Activated CD4-positive, alpha-beta T cell treated with anti-CD3 and anti-CD28 coated beads, Interleukin-10, Interleukin-2, amounts not matched to agents 100 ng/mL and 50 ng/mL, durations not matched to agents 16 hours and 8 hours (primary cell): ENCODE results near the gene DPH2.

Source experiments
- DNase-seq: peaks from one replicate; pipeline ENCODE4 v3.0.0-alpha.2; 2020

Gene DPH2

DNA sequence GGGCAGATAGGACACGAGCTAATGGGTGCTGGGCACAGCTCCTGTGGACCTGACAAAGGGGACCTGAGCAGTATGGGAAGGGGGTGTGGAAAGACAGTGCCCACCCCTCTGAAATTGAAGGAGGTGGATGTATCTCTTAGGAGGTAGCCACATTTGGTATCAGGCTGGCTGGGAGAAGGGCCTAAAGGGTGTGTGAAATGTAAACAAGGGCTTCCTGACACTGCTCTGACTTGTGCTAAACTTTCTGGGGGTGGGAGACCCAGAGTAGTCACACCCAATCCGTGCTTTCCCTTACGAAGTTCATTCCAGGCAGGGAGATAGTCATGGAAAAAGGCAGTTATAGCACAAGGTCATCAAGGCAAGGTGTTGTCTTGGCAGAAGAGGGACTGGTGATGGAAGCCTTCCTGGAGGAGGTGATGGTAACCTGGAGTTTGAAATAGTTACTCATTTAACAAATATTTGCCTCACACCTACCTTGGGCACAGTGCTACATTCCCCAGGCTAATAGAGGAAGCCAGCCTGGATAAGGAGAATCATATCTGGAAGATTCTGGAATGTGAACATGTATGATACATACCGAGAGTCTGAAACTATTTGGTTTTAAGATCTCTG is 16.3 kb downstream of the DPH2 start:
- DNase-seq: no peak

DNA sequence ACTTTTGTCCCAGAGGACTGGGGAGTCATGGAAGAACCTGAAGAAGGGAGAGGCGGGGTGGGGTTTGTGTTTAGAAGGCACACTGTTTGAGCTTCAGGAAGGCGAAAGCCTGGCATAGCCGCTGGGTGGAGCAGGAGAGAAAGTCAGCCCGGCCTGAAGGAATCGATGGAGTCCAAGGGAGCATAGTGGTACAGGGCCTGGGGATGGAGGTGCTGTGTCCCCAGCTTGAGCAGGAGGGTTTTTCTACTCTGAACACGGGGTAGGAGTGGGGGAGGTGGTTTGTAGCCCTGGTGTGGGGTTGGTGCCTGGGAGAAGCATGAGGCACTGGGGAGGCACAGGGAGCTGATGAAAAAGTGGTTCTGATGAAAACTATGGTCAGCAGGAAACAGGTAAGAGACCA is 16.9 kb downstream of the DPH2 start:
- no peak for DNase-seq

DNA sequence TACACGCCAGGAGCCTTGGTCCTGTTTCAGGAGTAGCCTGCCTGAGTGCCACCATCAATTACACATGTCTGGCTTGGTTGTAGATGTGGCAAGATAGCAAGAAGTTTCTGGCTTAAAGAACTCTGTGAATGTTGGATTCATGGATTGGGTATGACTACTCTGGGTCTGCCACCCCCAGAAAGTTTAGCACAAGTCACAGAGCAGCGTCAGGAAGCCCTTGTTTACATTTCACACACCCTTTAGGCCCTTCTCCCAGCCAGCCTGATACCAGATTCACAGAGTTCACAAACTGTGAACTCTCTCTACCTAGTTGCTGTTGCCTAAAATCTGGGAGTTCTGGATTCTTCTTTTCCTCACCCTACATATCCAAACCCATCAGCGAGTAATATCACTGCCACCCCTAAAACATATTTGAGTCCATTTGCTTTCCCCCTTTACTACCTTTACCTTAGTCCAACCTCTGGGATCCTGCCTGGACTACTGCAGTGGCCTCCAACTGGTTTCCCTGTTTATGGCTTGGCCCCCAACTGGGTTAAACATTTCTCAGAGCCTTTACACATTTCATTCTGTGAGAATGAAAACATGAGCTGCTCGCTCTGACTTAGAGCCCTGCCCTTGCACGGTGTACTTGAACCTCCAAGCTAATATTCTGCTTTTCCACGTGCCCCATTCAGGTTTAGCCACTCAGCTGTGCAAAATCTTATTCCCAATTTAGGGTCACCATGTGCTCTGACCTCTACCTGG is 17.5 kb downstream of the DPH2 start:
- DNase-seq: no peak

DNA sequence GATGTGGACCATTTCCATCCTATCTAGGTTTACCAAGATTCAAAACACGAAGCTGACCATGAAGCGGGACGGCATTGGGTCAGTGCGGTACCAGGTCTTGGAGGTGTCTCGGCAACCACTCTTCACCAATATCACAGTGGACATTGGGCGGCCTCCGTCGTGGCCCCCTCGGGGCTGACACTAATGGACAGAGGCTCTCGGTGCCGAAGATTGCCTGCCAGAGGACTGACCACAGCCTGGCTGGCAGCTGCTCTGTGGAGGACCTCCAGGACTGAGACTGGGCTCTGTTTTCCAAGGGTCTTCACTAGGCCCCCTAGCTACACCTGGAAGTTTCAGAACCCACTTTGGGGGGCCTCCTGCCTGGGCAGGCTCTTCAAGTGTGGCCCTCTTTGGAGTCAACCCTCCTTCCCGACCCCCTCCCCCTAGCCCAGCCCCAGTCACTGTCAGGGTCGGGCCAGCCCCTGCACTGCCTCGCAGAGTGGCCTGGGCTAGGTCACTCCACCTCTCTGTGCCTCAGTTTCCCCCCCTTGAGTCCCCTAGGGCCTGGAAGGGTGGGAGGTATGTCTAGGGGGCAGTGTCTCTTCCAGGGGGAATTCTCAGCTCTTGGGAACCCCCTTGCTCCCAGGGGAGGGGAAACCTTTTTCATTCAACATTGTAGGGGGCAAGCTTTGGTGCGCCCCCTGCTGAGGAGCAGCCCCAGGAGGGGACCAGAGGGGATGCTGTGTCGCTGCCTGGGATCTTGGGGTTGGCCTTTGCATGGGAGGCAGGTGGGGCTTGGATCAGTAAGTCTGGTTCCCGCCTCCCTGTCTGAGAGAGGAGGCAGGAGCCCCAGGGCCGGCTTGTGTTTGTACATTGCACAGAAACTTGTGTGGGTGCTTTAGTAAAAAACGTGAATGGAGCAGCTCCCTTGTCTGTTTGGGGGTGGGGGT is 20.7 kb downstream of the DPH2 start:
- no peak for DNase-seq

DNA sequence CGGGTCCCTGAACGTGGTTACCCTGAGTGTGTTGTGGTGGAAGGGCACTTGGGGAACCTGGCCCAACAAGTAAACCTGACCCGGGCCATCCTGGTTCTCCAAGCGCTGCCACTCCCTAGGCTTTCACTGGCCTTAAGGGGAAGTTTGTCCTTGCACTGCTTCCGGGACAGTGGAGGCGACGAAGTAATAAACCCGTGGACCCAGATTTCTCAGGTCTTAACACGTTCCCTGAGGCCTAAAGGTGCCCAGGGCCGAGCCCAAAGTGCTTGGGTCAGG is 21.3 kb downstream of the DPH2 start:
- DNase-seq: no peak

DNA sequence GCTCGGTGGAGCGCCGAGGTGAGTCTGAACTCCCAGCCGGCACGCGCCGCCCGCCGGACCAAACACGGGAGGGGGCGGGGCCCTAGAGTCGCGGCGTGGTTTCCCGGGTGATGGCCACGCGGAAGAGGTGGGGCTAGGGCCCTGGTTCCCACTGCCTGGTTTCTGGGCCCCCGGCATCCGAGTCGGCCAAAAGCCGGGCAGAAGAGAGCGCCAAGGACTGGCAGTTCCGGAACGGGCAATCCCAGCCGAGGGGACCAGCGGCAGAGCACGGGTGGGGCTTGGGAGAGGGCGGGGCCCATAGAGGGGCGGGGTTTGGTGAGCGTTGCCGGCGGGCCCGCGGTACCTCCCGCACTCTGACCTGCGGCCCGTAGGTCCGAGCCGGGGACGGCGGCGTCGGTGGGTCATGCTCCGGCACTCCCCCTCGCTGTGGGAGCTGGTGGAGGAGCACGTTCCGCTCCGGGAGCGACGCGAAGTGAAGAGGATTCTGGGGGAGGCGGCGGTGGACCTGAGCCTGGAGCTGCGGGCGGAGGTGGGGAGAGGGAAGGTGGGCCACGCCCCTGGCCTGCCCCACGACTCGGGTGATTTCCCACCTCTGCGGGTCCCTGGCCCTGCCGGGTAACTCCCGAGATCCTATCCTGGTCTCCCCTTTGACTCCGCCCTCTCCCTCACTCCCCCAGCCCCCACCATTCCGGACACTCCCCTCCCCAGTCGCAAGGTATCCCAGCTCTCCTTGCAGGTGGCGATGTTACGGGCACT is 21.8 kb downstream of the DPH2 start, which contains the start of gene CCDC24:
CCDC24 (plus strand) TSS at position 124 of the 756 bp plus-strand sequence; CDS start at position 404, 280 bp downstream.
- peak; percentile 86 for DNase-seq

DNA sequence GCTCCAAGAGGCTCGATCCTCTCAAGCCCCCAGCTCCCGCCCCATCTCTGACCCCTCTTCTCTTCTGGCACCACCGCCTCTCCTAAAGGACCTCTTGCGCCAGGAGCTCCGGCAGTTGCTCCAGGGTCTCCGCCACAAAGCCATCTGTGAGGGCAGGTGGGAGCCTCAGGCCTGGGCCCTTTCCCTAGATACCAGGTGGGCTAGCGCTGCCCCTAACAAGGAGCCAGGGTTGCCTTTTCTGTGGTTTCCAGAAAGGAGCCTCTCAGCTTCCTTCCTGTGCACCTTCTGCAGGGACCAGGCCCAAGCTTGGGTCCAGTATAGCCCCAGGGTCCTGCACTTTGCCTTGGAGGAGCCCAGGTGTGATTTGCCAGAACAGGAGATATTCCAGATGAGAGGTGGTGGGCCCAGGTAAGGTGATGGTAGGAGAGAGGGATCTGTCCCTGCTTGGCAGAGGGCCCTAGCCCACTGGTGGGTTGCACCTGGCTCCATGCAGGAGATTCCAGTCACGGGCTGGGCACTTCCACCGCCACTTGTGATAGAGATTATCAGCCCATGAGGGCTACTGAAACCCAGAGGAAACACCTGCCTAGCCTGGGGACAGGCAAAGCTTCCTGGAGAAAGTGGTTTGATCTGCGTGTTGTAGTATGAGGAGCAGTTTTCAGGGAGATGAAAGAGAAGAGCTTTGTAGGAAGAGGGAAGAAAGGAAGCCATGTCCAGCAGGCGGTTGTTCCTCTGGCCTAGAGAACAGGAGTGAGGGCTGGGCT is 22.6 kb downstream of the DPH2 start:
- DNase-seq: no peak

DNA sequence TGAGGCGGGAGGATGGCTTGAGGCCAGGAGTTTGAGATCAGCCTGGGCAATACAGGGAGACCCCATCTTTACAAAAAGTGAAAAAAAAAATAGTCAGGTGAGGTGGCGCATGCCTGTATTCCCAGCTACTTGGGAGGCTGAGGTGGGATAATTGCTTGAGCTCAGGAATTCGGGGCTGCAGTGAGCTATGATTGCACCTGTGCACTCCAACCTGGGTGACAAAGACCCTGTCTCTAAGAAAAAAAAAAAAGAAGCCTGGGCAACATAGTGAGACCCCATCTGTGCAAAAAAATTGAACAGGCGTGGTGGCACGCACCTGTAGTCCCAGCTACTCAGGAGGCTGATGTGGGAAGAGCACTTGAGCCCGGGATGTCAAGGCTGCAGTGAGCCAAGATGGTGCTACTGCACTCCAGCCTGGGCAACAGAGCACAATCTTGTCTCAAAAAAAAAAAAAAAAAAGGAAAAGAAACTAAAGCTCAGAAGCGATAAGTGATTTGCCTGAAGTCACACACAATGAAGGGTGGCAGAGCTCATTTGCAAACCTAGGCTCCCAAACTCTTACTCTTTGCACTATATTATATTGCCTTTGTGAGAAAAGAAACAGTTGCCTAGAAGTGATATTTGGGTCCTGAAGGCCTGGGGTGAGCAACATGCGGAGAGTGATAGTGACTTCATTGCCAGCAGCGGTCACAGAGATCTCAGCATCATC is 23.6 kb downstream of the DPH2 start:
- no peak for DNase-seq

DNA sequence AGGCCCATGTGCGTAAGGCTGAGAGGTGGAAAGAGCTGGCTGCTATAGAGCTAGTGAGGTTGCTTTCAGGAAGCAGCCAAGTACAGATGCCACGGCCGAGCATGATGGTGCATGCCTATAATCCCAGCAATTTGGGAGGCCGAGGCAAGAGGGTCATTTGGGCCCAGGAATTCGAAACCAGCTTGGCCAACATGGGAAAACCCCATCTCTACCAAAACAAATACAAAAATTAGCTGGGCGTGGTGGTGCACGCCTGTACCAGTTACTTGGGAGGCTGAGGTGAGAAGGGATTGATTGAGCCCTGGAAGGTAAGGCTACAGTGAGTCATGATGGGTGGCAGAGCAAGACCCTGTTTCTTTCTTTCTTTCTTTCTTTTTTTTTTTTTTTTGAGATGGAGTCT is 24.3 kb downstream of the DPH2 start:
- no peak for DNase-seq

DNA sequence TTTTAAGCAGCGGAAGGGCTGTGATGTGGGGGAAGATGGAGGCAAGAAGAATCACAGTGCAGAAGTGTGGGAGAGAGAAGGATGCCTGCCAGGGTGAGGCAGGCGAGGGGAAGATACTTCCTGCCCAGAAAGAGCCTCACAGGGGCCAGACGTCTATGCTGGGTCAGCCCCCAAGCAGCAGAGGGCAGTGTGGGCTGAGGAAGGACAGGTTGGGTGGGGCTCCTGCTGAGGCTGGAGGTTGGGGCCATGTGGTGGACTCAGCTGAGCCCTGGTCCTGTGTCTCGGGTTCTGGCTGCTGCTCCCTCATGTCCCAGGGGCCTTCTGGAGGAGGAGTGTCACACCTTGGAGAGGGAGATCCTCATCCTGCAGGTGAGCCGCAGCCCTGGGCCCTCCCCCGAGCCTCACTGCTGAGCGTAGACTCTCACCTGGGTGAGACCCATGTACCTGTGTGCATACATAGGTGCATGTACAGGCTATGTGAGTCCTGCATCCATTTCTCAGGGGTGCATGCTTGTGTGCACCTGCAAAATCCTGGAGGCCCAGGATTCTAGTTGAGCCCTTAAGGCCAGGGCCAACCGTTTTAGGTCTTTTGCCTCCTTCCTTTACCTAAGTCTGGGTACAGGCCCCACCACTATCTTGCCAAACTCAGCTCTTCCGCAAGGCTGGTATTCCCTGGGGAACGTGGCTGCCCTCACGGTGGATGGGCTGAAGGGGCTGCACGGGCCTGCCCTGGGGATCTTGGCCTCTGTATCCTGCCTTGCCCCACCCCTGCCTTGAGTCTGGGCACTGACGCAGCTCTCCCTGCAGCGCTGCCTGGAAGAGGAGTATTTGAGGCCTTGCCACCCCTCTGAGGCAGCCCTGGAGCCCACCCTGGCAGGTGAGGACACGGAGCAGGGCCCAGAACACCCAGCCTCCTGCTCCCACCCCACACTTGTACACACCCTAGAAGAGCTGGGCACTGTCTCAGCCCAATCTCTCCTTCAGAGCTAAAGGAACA is 25.3 kb downstream of the DPH2 start:
- DNase-seq: peak; percentile 30

DNA sequence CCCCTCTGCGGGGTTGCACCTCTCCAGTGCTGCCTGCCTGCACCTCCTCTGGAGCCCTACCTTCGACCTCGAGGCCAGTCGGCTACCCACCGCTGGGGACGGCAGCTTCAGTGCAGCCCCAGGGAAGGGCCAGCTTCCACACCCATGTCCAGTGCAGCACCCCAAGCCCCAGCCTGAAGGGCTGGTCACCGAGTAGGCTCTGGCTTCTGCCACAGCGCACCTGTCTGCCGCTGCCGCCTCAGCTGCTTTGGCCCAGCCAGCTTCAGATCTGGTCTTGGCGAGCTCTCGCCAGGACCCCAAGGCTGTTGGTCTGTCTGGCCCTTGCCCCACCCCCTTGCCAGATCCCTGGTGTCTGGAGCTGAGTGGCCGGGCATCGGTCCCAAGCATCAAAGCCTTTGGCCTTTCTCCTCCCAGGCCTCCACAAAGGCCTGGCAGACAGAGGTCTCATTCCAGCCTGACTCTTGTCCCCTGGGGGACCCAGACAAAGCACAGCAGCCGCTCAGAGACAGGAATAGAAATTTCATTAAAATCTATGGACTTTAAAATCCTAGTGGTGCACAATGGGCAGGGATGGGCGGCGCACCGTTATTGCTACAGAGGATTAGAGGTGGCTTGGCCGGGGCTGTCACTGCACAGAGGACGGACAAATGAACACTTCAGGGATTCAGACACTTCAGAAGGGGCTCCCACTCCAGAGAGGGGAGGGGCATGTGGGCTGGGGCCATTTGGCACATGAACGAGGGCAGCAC is 26.3 kb downstream of the DPH2 start:
- no peak for DNase-seq

DNA sequence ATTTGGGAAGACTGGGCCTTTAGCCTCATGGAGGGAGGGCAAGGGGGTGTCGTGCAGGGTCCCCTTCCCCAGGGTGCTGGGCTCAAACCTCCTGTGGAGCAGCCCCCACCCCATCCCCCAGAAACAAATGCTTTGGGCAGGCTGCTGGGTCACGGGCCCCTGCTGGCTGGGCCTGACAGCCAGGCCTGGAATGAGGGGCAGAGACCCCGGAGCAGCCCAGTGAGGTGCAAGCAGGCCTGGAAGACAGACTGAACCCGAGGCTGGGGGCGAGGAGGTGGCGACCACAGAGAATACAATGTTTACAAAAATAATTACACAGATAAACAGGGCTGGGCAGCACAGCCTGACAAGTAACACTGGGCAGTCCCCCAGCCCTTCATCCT is 26.9 kb downstream of the DPH2 start:
- DNase-seq: no peak

DNA sequence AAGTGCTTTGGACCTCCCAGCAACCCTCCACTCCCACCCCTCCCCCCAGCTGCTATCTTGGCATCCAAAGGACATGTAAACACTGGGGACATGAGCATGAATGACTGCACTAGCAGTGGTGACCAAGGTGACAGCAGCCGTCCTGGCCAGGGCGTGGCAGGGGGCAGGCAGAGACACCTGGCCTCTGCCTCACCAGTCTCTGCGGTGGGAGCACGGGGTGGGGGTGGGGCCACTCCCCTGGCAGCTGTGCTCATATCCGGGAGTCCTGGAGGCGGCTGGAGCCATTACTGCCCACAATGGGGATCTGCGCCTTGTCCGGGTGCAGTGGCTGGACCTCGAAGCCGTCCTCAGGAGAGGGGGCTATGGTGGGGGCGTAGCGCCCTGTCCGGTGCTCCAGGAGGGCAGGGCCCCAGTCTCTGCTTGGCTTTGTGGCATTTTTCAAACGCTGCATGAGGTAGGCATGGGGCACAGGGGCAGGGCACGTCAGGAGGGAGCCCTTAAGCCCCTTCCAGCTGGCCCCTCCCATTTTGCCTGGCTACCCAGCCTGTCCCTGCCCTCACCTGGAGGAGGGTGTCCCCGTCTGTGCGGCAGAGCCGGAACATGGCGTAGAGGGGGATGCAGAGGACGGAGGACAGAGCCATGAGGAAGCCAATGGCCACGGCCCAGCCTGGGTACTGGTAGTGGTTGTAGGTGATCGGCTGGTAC is 27.6 kb downstream of the DPH2 start:
- no peak for DNase-seq

DNA sequence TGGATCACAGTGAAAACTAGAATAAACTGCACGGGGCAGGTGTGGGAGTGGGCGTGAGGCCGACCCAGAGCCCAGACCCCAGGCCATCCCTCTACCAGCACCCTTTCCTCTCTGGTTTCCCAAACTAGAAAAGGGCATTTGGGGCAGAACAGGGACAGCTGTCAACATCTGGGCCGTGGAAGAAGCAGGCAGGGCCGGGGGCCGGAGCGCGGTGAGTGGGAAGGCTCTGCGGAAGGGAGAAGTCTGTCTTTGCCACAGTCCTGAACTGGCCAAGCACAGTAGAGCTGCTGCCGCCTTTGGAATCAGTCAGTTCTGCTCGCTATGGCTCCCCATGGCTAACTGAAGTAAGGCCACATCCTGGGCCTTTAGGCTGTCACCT is 28.2 kb downstream of the DPH2 start:
- no peak for DNase-seq

DNA sequence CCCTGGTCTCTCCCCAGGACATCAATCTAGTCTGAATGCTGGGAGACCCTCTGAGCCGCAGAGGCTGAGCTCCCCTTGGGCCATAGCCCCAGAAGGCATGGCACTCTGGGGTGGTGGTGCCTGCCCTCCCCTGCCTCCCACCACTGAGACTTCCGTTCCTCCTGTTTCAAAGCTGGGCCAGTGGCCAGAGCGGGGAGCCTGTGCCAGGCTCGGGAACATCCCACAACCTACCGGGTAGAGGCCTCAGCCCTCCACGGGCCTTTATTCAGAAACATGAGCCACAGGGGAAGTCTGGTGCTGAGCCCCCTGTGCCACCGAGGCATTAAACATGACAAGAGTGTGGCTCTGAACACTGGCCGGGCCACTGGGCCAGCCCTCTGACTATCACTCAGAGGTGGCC is 29.6 kb downstream of the DPH2 start:
- no peak for DNase-seq

DNA sequence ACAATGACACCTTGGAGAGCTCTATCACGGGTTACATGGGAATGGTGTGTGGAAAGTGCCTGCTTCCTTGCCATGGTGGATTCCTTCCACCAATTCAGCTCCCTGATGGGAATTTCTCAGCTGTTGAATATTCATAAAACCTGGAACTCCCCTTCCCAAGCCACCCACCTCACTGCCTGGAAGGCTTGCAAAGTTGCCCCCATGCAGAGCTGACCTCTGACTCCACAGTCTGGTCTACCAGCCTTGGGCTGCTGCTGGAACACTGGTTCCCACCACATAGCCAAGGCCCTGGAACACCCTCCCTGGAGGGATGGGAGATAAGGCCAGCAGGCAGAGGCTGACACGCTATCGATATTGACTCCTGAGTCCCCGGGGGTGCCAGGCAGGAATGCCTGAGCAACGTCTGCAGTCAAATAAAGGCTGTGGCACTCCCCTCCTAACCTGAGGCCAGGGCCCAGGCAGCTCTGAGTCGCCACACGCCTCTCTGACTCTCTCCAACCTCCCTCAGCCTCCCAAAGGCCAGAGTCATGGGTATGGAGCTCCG is 30.4 kb downstream of the DPH2 start:
- DNase-seq: no peak

DNA sequence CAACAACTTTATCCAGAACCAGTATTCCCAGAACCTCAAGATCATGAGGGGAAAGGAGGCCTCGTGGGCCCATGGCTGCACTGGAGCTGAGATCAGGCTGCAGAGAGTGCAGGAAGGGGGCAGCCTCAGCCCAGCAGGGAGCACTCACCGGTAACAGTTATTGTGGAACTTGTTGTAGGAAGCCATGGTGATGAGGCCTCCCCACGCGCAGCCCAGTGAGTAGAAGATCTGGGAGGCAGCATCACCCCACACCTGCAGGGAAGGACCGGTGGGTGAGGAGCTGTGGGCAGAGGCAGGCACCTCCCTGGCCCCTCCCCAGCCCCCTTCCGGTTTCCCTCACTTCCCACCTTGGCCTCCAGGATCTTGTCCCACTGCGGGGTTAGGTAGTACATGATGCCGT is 32.4 kb downstream of the DPH2 start:
- DNase-seq: no peak

DNA sequence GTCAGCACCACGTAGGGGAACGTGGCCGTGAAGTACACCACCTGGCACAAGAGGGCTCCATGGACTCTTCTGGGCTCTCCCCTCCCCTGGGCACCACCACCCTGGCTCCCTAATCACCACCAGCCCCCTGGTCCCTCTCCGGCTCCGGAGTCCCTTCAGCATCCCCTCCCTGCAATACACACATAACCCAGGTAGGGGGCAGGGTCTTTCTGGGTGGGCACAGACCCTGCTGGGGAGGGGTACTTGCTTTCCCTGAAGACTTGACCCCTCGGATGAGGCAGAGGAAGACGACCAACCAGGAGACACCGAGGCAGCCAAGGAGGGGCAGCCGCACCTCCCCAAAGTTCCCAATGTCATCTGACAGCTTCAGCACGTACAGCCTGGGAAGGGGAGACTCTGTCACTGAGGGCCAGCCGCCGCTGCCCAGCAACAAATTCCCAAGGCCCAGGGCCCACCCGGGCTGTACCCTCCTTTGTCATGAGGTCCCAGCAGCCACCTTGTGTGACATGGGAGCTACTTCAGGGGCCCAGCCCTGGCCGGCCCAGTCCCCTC is 32.9 kb downstream of the DPH2 start:
- no peak for DNase-seq
